B cell (primary cell): ENCODE data around the gene HOXC6. TPM values are rescaled to one million over a fixed set of nuclear protein-coding genes. Genes with fewer than 3 reads are reported as not detected.

ENCODE experiments used
- ATAC-seq: fragments of 200-7000 bp; cut with Tn5 transposase; one replicate; pipeline ENCODE4 v1.10.0; 2021; ENCODE audit warnings: low read depth, mild to moderate bottlenecking, moderate number of reproducible peaks, moderate library complexity
- CTCF ChIA-PET: fragments of 350-600 bp; sonication (Branson Sonifier 250); formaldehyde crosslinking; loops from one replicate; lab custom pipeline; 2021; ENCODE audit warnings: antibody characterized with exemption, inconsistent platforms; lab: Charles Lee
- POLR2A ChIA-PET: fragments of 350-600 bp; sonication (Branson Sonifier 250); formaldehyde crosslinking; loops from one replicate; lab custom pipeline; 2021; ENCODE audit warnings: antibody characterized with exemption; lab: Charles Lee
- DNase-seq: peaks from one replicate; pipeline ENCODE4 v3.0.0; 2013
- H2AFZ ChIP-seq: 2 replicates; pipeline ENCODE4 v1.6.1; 2012; ENCODE audit warnings: mild to moderate bottlenecking, low read depth, low read length; ENCODE audit not compliant: insufficient read depth, poor library complexity, severe bottlenecking
- H3K27ac ChIP-seq, 2 donors: 1 replicate in 1 of 2; 2 replicates in 1 of 2; pipeline ENCODE4 v1.5.1; 2012 to 2013; ENCODE audit warnings: low read length in 2 of 2, mild to moderate bottlenecking in 2 of 2, moderate library complexity in 1 of 2
- H3K27me3 ChIP-seq, 4 experiments: fragments of 200-600 bp in 1 of 4; sonication (generic) in 1 of 4; replicated peaks in 1 of 4; 1 replicate in 2 of 4; 2 replicates in 2 of 4; pipeline versions ENCODE4 v1.6.1 to v1.7.0; 2013 to 2016; ENCODE audit warnings: low read length in 3 of 4, mild to moderate bottlenecking in 2 of 4, mixed read lengths in 1 of 4, moderate library complexity in 1 of 4; ENCODE audit not compliant: insufficient read depth in 4 of 4, control insufficient read depth in 3 of 4; ENCODE audit errors: control extremely low read depth in 1 of 4
- H3K36me3 ChIP-seq, 2 experiments: replicated peaks in 1 of 2; 1 replicate in 1 of 2; 2 replicates in 1 of 2; pipeline versions ENCODE4 v1.6.1 to v1.7.1; 2013; ENCODE audit warnings: low read length in 1 of 2; ENCODE audit not compliant: insufficient read depth in 2 of 2, control insufficient read depth in 1 of 2; ENCODE audit errors: control extremely low read depth in 1 of 2, extremely low read depth in 1 of 2
- H3K4me1 ChIP-seq, 2 donors: fragments of 200-600 bp in 1 of 2; sonication (generic) in 1 of 2; 1 replicate in 1 of 2; 2 replicates in 1 of 2; pipeline versions ENCODE4 v1.5.1 to v1.6.1; 2013 to 2017; ENCODE audit warnings: low read length in 2 of 2; ENCODE audit not compliant: control insufficient read depth in 2 of 2, insufficient read depth in 2 of 2
- H3K4me2 ChIP-seq: replicated peaks from 2 replicates; pipeline ENCODE3; 2012; ENCODE audit warnings: mild to moderate bottlenecking, low read depth, low read length; ENCODE audit not compliant: poor library complexity, severe bottlenecking
- H3K4me3 ChIP-seq, 5 experiments: fragments of 200-600 bp in 1 of 5; sonication (generic) in 1 of 5; 1 replicate in 3 of 5; 2 replicates in 2 of 5; pipeline versions ENCODE4 v1.5.1 to v1.7.0; 2011 to 2016; ENCODE audit warnings: low read length in 4 of 5, mild to moderate bottlenecking in 4 of 5, low read depth in 2 of 5, control low read depth in 1 of 5, moderate library complexity in 1 of 5; ENCODE audit not compliant: insufficient read depth in 1 of 5; ENCODE audit errors: control extremely low read depth in 1 of 5, extremely low read depth in 1 of 5
- H3K79me2 ChIP-seq: fragments of 200-600 bp; sonication (generic); one replicate; pipeline ENCODE4 v1.6.0; 2016; ENCODE audit warnings: low read length; ENCODE audit not compliant: control insufficient read depth, insufficient read depth
- H3K9ac ChIP-seq: fragments of 200-600 bp; sonication (generic); 2 replicates; pipeline ENCODE4 v1.6.1; 2017; ENCODE audit warnings: mild to moderate bottlenecking, low read length, moderate library complexity
- H3K9me3 ChIP-seq, 3 donors: one replicate each; pipeline versions ENCODE4 v1.6.1 to v1.7.1; 2013; ENCODE audit warnings: low read length in 2 of 3; ENCODE audit not compliant: control insufficient read depth in 2 of 3, insufficient read depth in 1 of 3; ENCODE audit errors: control extremely low read depth in 1 of 3
- H4K20me1 ChIP-seq: 2 replicates; pipeline ENCODE4 v1.6.0; 2012; ENCODE audit warnings: mild to moderate bottlenecking, low read length; ENCODE audit not compliant: insufficient read depth, control insufficient read depth, poor library complexity, severe bottlenecking
- H3K27ac Mint-ChIP-seq: one replicate; pipeline ENCODE4 v1.8.0; 2021; ENCODE audit warnings: mixed read lengths
- H3K27me3 Mint-ChIP-seq: one replicate; pipeline ENCODE4 v1.8.0; 2021; ENCODE audit warnings: mixed read lengths
- H3K4me1 Mint-ChIP-seq: one replicate; pipeline ENCODE4 v1.8.0; 2021; ENCODE audit warnings: mixed read lengths
- H3K4me3 Mint-ChIP-seq: one replicate; pipeline ENCODE4 v1.8.0; 2021; ENCODE audit warnings: mixed read lengths
- H3K9me3 Mint-ChIP-seq: one replicate; pipeline ENCODE4 v1.8.0; 2022; ENCODE audit warnings: mixed read lengths; ENCODE audit not compliant: insufficient read depth
- EZH2 ChIP-seq: IDR thresholded peaks from 2 replicates; pipeline ENCODE4 v1.6.1; 2012; ENCODE audit warnings: borderline replicate concordance, low read depth, mild to moderate bottlenecking, moderate library complexity, low read length; ENCODE audit not compliant: insufficient read depth, poor library complexity, severe bottlenecking
- WGBS: methylation state at CpG from one replicate; pipeline ENCODE4 v1.1.5; 2013; ENCODE audit warnings: missing lambda C conversion rate; ENCODE audit not compliant: insufficient coverage; 5-methylcytosine and 5-hydroxymethylcytosine counted together
- intact Hi-C: fragments of 100-400 bp; cut with micrococcal nuclease; formaldehyde crosslinking; loops from one replicate; pipeline ENCODE4 v1.10.0; 2022
- polyA plus RNA-seq: library from polyadenylated mRNA; depleted of rRNA; stranded (reverse); fragments of >200 nt; gene quantifications from 2 replicates; pipeline ENCODE4 v1.2.3, GENCODE V29; 2012
- total RNA-seq, 2 donors: library from RNA; stranded (reverse); fragments of 120-200 nt in 1 of 2; gene quantifications; 1 replicate in 1 of 2; 2 replicates in 1 of 2; pipeline versions ENCODE4 v1.2.3 to v1.2.4, GENCODE V29; 2013 to 2022
- TF ChIP-seq, protein P1 (sequence below): fragments of 200-600 bp; IDR thresholded peaks from one replicate; pipeline ENCODE4 v1.8.0; 2022; ENCODE audit warnings: antibody characterized with exemption, mild to moderate bottlenecking

Gene HOXC6
- total and polyA plus RNA-seq, 2 donors (not counting 1 experiment from before 2014, with no cell fraction given) = not detected

DNA sequence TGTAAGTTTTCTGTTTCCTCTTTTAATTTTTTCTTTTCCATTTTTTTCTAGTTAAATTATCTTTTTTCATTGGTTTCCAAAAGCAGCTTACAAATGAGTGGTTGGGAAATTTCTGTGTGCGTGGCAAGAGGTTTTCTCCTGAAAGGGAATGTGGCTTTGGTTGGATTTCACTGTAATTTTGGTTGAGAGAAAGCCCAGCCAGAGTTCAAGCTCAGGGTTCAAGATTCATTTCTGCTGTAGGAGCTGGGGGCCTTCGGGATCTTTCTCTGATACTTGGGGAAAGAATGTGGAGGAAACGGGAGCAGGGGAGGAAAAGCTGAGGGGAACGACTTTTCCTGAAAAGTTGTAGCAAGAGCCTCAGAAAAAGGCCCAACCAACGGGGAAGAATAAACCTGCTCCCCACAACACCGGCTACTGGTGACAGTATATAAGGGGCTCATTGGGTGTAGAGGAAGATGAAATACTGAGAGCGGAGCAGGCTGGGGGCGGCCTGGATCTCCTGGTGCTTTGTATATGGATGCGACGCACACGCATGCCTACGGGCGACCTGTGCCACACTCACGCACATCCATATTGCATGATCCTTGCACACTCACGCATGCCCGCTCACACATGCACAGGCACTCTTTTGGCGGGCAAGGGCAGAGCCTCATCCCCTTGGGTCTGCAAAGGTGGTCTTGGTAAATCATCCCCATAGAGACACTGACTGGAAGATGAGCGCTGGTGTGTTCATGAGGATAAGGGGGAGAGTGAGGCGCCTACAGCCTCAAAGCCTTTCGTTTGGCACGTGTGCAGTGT, 41.4 kb upstream of the HOXC6 start:
- peak overlapping the region; percentile 29 for H3K4me3 Mint-ChIP-seq
- peaks cover 0 to 71% (median 12%) of the 10 kb centered on the region in 3 donors for H3K9me3 ChIP-seq
- H3K4me1 Mint-ChIP-seq = peaks cover 29% of the 10 kb centered on the region

More for the DNA sequence above, 41.4 kb upstream of the HOXC6 start:
- H3K27me3 ChIP-seq = peaks cover 0 to 98% (median 92%) of the 10 kb centered on the region in 4 experiments
- Mint-ChIP-seq H3K27ac (peak overlapping the region; percentile 41), H3K9me3 (no peaks in the 10 kb centered on the region), H3K27me3 (peaks cover 88% of the 10 kb centered on the region)
- DNase-seq (no peak), ATAC-seq (no peak)
- H3K27ac ChIP-seq = no peak overlapping the region
- no peaks in the 10 kb centered on the region for H3K79me2 ChIP-seq
- no peak overlapping the region for H3K4me2 ChIP-seq
- H3K9ac ChIP-seq = no peak overlapping the region
- H3K36me3 ChIP-seq = no peaks in the 10 kb centered on the region
- ChIA-PET CTCF (interaction anchor here (0.8 to 1.4 kb wide), 4 partner anchors 45 to 633 kb away, joined by 3 to 6 read pairs (median 4); partner anchors contain the start of gene HOXC5), POLR2A (no interaction called here)
- H3K4me1 ChIP-seq = peaks cover 30 to 48% of the 10 kb centered on the region in 2 donors
- no peak overlapping the region for H2AFZ ChIP-seq
- no peak for TF ChIP-seq EZH2
- TF ChIP-seq, protein P1, sequence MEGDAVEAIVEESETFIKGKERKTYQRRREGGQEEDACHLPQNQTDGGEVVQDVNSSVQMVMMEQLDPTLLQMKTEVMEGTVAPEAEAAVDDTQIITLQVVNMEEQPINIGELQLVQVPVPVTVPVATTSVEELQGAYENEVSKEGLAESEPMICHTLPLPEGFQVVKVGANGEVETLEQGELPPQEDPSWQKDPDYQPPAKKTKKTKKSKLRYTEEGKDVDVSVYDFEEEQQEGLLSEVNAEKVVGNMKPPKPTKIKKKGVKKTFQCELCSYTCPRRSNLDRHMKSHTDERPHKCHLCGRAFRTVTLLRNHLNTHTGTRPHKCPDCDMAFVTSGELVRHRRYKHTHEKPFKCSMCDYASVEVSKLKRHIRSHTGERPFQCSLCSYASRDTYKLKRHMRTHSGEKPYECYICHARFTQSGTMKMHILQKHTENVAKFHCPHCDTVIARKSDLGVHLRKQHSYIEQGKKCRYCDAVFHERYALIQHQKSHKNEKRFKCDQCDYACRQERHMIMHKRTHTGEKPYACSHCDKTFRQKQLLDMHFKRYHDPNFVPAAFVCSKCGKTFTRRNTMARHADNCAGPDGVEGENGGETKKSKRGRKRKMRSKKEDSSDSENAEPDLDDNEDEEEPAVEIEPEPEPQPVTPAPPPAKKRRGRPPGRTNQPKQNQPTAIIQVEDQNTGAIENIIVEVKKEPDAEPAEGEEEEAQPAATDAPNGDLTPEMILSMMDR = no peak
- H4K20me1 ChIP-seq = no peaks in the 10 kb centered on the region
- intact Hi-C loops = loop anchor here (5.0 kb wide), 1 partner anchor 45 kb away; no protein-coding TSS in a partner anchor
- no peak overlapping the region for H3K4me3 ChIP-seq
- WGBS = 36% methylated on average over 12 of the region's 21 CpGs
